GM04503 (cell line): ENCODE results near the gene TRABD2B.
"Not testable (repeated sequence)": the region's sequence is repeated elsewhere in the genome, so short reads cannot be mapped to it uniquely, and the experiment has no call there.

Source experiments
- DNase-seq: peaks from one replicate; pipeline ENCODE4 v3.0.0-alpha.2; 2012; ENCODE audit warnings: low read depth

The TRABD2B gene

GRCh38 chr1:47967864-47968555, 29.2 kb downstream of the TRABD2B start:
- DNase-seq, result no peak

DNA sequence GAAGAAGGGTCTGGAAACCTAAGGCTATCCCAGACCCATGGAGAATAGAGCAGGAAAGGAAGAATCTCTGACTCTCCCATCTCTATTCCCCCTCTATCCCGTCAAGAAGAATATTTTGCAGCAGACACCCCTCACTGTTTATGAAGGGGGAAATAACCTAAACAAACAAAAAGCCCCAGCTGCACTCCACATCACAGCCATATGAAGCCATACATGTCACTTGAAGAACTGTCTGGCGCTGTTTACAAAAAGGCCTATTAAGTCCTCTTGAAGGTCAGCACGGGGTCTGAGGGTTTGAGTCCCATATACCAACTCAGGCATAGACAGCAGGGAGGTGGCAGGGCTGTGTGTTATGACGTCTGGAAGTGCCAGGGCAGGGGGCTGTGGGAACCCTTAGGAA, 31.4 kb downstream of the TRABD2B start:
- no peak for DNase-seq

DNA sequence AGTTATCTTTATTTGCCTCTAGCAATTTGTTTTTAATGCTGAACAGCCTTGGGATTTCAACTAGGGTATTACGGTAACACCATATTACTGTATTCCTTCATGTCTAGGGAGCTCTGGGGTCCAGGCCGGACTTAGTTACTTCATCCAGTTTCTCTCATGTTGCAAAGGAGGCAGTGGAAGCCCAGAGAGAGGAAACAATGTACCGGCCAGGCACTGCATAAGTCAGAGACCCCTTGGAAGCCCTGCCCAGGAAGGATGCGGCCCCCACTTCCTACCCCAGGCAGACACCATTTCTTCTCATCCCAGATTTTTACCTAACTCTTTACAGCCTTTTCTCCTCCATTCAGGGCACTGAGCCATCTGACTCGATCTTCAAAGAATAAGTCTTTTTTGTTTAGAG, 32.5 kb downstream of the TRABD2B start:
- no peak for DNase-seq

- DNase-seq, result no peak
Observed at GRCh38 chr1:47963568-47964358, 33.4 kb downstream of the TRABD2B start.

DNA sequence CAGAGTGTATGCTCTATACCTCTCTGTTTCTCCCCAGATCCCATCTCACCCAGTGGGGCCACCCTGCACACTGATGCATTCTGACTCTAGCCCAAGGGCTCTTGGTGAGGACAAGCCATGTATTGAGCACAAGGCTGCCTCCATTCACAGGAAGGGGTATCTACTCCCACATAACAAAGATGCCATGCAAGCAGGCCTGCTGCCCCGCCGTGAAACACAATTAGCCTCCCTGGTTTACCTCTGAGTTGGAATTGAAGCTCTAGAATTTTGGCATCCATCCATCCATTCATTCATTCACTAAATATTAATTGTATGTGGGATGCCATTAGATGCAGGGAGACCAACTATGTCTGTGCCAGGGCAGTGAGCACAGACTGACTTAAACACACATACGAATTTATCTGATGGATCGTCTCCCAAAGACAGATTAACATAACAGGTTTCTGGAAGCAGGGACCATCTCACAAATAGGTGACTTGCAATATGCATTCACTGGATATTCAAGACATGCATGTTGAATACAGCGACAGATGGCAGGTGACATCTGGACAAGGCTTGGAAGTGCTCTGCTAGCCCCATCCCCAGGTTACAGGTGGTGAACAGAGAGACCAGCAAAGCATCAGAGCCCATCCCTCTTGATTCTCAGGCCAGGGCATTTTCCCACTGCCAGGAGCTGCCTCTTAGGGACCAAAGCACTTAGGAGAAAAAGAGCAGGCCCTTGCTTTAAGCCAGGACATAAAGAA, 34.3 kb downstream of the TRABD2B start:
- DNase-seq, result no peak

DNA sequence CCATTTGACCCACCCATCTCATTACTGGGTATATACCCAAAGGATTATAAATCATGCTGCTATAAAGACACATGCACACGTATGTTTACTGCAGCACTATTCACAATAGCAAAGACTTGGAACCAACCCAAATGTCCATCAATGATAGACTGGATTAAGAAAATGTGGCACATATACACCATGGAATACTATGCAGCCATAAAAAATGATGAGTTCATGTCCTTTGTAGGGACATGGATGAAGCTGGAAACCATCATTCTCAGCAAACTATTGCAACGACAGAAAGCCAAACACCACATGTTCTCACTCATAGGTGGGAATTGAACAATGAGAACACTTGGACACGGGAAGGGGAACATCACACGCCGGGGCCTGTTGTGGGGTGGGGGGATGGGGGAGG, 35.4 kb downstream of the TRABD2B start:
- not testable (repeated sequence) for DNase-seq

DNA sequence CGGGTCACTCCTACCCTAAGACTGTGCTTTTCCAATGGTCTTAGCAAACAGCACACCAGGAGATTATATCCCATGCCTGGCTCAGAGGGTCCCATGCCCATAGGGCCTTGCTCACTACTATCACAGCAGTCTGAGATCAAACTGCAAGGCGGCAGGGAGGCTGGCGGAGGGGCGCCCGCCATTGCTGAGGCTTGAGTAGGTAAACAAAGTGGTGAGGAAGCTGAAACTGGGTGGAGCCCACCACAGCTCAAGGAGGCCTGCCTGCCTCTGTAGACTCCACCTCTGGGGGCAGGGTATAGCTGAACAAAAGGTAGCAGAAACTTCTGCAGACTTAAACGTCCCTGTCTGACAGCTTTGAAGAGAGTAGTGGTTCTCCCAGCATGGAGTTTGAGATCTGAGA, 40.7 kb downstream of the TRABD2B start:
- not testable (repeated sequence) for DNase-seq

DNA sequence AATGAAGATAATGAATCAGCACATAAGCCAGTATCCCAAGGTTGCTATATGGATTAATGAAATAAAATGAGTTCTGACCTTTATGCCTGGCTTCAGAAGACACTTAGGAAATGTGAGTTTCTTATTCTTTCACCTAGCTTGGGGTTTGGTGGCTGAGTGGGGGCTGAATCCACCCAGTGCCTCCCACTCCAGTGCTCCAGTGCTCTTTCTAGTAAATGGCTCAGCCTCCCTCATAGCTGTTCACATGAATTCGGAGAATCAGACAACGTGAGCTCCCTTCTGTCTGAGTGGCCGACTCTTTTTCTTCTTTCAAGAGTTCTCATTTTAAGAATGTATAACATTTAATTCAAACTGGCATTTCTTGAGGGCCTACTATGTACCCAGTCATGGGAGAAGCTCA, 43.5 kb downstream of the TRABD2B start:
- DNase-seq, result no peak

DNA sequence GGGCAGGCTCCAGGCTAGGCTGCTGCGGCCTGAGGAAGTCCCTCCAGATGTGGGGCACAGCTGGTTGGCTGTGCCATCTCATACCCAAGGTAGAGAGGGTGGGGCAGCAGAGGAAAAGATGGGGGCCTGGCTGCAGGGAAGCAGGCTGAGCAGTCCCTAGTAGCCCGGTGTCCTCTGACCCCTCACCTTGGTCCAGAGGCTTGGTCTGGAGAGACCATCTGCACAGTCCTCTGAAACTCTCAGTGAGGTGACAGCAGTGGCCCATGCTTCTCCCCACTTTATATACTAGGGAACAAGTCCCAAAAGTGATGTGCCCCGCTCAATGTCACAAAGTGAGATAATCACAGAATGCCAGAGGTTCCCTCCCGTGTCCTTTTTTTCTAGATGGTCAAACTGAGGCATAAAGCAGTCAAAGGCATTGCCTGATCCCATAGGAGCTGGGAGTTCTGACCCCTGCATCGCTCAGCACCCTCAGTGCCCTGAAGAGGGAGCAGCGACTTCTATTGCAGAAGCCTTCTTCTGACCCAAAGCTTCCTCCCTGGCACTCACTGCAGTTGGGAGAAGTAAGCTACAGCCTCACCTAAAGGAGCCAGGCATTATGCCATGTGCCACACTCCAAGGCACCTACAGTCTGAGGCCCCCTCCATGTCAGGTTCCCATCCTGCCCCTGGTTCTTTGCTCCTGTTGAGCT, 45.5 kb downstream of the TRABD2B start:
- DNase-seq, result no peak

DNA sequence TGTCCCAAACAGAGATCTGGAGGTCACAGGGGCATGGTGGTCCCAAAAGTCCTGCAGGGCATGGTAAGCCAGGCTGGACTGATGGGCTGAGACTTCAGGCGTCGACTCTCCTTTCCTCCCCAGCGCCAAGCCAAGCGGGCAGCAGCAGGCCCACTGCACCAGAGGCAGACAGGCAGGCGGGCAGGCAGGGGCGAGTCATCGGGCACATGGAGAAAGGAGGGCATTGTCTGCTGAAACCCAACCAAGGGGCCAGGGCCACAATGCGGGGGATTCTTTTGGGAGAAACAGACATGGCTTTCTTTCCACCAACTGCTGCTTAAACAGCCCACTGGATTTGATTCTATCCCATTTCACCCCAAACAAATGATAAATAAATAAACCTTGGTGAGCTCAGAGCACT, 46.2 kb downstream of the TRABD2B start:
- DNase-seq, result no peak

- DNase-seq, result no peak
Observed at GRCh38 chr1:47950471-47950870, 46.7 kb downstream of the TRABD2B start.

- no peak for DNase-seq
Observed at GRCh38 chr1:47948126-47948525, 49.1 kb downstream of the TRABD2B start.

DNA sequence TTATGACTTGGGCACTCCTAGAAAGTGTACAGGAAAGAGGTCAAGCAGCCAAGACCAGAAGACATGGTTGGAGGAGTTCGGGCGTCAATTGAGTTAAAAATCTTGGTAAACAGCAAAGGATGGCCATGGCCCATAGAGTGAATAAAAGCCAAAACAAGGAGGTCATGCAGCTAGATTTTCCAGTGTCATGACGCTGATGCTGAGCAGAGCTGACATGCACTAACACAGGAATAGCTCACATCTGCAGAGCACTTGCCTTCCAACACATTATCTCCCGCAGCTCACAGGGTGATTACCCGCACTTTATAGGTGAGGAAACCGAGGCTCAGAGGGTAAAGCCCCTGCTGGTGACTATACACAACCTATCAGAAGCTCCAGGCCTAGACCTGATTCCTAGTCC, 49.7 kb downstream of the TRABD2B start:
- DNase-seq, result no peak

DNA sequence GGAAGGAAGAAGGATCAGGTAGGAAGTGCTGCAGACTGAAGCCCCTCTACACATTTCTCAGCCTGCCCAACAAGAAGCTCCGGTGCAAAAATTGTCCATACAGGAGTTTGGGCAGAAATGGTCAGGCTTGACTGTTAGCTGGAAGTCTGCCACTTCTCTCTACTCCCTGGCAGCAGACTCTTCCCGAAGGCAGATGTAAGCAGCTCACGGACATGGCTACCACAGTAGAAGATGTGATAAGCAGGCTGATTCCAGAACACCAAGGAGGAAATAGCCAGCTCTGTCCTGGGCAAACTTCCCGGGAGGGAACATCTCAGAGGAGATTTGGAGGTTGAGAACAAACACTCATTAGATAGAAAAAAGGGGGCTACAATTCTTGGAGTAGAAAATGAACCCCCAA, 52.6 kb downstream of the TRABD2B start:
- DNase-seq, result no peak

DNA sequence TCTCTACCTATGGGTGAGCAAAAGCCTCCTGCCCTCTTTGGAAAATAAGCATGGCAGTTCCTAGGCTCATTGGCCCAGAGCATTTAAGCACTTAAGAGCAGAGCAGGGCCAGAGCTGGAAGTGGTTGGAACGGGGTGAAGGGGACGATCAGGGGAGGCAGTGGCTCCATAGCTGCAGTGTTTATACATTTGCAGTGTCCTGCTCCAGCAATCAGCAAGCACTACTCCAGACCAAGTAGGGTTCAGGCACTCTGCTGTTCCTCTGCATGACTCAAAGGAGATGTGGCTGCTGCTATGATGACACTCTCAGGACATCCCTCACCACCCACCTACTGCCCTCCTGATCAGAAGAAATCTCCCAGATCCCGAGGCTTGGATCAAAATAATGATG, 55.0 kb downstream of the TRABD2B start:
- DNase-seq, result no peak

DNA sequence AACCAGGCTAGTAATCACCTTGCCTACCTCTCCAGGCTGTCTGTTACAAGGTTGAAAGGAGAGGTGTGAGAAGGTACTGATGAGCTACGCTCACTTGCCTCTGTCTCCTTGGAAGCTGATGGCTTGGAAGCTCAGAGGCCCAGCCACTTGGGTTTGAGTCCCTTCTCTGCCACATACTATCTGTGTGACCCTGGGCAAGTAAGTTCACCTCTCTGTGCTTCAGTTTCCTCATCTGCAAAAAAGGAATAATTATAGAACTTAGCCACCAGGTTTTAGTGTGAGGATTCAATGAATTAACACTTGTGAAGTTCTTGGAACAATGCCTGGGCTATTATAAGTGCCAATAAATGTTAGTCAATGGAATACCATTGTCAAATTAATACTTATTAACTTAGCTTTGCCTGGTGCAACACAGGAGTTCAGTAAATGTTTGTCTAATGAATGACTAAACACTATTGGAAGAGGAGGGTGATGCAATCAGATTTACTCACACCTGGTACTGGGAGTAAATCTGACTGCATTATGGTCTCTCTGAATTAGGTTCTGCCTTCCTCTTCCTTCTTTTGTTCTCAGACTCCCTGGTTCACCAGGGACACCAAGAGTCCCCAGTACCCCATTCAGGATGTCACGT, 55.5 kb downstream of the TRABD2B start:
- DNase-seq, result no peak

GRCh38 chr1:47940779-47941178, 56.4 kb downstream of the TRABD2B start:
- DNase-seq, result no peak

- DNase-seq, result no peak
Observed at GRCh38 chr1:47940326-47940725, 56.9 kb downstream of the TRABD2B start.

- no peak for DNase-seq
Observed at GRCh38 chr1:47938520-47938919, 58.7 kb downstream of the TRABD2B start.

GRCh38 chr1:47937586-47938254, 59.5 kb downstream of the TRABD2B start:
- no peak for DNase-seq

- DNase-seq, result no peak
Observed at GRCh38 chr1:47936916-47937551, 60.2 kb downstream of the TRABD2B start.
